GM21717 (cell line): ENCODE measurements around the gene OR10P1.
"Not testable (repeated sequence)": the region's sequence is repeated elsewhere in the genome, so short reads cannot be mapped to it uniquely, and the experiment has no call there.

Source experiments
- ATAC-seq: cut with Tn5 transposase; IDR thresholded peaks from one replicate; pipeline ENCODE4 v1.9.1; 2021; ENCODE audit warnings: mild to moderate bottlenecking, moderate library complexity; ENCODE audit not compliant: unreplicated experiment

Gene OR10P1

DNA sequence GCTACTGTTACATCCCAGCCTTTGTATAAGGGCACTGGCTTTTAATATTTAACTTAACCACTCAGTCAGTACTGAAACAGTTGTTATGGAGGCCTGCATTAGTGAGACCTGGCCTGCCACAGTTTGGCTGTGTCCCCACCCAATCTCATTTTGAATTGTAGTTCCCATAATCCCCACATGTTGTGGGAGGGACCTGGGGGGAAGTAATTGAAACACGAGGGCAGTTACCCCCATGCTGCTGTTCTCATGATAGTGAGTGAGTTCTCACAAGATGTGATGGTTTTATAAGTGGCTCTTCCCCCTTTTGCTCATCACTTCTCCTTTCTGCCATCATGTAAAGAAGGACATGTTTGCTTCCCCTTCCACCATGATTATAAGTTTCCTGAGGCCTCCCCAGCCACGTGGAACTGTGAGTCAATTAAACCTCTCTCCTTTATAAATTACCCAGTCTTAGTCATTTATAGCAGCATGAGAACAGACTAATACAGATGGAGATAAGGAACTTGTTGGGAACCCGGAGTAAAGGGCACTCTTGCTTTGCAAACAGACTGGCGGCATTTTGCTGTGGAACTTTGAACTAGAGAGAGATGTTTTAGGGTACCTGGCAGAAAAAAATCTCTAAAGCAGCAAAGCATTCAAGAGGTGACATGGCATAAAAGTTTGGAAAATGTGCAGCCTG, 14.1 kb downstream of the OR10P1 start:
- ATAC-seq, result not testable (repeated sequence)

DNA sequence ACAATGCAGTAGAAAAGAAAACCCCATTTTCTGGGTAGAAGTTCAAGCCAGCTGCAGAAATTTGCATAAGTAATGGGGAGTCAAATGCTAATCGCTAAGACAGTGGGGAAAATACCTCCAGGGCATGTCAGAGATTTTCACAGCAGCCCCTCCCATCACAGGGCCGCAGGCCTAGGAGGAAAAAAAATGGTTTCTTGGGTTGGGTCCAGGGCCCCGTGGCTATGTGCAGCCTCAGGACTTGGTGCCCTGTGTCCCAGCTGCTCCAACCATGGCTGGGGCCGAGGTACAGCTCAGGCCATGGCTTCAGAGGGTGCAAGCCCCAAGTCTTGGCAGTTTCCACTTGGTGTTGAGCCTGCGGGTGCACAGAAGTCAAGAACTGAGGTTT, 14.6 kb downstream of the OR10P1 start:
- ATAC-seq, result no peak

DNA sequence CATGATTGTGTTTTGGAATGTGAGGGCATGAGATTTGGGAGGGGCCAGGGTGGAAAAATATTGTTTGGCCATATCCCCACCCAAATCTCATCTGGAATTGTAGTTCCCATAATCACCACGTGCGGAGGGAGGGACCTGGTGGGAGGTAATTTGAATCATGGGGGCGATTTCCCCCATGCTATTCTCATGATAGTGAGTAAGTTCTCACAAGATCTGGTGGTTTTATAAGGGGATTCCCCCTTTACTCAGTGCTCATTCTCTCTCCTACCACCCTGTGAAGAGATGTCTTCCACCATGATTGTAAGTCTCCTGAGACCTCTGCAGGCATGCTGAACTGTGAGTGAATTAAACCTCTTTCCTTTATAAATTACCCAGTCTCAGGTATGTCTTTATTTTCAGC, 15.7 kb downstream of the OR10P1 start:
- no peak for ATAC-seq

DNA sequence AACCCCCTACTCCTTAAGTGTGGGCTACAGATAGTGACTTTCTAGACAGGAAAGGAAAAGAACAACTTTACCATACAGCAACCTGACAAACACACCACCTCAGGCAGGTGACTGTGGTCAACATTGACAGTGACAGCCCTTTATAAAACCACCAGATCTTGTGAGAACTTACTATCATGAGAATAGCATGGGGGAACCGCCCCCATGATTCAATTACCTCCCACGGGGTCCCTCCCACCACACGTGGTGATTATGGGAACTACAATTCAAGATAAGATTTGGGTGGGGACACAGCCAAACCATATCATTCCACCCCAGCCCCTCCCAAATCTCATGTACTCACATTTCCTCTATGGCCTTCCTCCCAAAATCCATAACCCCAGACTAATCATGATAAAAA, 16.3 kb downstream of the OR10P1 start:
- ATAC-seq, result no peak

DNA sequence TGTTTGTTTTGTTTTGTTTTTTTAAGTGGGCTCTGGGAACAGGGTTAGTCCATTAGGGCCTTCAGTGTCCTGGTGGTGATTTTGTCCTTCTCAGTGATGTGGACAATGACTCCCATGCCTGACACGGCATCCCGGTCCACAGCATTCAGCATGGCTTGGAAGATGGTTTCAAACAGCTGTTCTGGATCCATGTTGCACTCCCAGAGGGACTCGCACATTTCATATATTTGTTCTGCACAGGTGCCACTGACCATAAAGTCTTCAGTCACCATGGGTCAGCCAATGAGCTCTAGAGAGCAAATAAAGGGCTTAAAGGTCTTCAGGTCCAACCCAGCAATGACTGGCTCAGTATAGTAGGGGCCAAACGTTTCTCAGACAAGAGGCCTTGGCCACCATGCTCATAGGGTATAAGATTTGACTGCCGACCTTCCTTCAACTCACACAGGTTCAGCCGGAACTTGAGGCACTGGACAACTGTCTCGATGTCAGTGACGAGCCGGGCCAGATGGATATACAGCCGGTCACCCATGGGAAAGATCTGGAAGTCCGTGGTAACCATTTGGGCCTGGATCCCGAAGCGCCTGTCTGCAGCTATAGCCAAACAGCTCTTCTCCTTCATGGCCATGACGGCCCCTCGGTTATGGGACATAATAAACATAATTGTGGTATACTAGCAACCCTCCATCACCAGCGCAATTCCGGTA, 18.0 kb downstream of the OR10P1 start:
- ATAC-seq, result no peak

DNA sequence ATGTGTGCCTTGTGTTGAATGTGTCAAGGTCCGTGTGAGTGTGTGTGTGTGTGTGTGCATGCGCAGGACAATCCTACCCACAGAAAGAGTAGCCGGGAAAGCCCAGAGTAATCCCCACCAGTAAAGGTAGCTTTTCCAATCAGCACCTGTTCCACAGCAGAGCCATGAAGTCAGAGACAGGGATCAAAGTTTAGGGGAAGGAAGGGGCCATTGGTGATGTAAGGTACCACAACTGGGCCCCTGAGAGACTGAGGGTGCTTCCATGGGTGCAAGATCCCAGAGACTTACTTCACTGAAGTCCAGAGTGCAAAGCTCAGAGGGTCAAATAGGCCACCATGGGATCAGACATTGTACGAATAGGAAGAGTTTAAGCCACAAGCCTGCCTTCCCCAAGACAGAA, 20.5 kb downstream of the OR10P1 start:
- no peak for ATAC-seq

DNA sequence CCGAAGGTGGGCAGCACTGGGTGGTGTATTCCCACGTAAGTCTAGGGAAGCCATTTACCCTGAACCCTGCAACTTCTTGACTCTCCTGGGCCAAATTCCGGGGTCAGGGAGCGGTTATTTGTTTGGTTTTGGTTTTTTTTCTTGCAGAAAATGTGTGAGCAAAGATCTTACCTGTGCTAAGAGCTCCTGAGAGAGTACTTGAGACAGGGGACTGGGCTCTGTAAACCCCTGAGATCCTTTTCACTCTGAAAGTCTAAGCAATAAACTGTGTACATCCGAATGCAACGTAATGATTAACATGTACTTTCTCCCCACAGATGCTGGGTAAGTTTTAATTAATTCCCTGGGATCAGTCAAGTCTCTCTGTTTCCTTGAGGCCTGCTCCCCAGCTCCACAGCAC, 21.5 kb downstream of the OR10P1 start:
- no peak for ATAC-seq

DNA sequence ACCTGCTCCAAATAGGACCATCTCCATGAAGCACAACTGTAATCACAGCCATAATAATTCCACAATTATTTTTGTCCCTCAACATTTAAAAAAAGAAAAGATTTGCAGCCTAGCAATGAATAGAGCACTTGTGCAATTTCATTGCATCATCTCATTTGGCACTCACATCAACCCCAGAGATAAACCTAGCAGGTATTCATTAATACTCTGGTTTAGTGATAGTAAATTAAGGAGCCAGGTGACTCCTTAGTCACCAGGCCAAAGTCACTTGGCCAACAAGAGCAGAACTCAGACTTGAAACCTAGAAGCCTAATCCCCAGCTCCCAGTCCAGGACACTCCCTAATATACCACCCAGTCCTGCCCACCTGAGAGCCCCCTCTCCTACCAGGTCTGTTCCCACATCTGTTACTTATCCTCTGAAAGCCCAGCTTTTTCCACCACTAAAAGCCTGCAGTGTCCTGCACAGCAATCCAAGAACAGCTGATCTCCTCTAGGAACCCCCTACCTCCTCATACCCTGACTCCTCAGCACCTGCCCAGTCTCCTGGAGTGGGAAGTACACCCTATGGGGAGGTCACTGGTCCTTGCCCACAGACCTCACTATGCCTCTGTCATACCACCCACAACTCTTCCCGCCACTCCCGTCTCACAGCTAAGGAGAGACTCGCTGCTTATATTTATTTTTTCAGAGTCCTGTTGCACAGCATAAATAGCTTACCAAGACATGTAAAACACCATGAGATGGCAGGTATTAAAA, 22.1 kb downstream of the OR10P1 start:
- no peak for ATAC-seq

DNA sequence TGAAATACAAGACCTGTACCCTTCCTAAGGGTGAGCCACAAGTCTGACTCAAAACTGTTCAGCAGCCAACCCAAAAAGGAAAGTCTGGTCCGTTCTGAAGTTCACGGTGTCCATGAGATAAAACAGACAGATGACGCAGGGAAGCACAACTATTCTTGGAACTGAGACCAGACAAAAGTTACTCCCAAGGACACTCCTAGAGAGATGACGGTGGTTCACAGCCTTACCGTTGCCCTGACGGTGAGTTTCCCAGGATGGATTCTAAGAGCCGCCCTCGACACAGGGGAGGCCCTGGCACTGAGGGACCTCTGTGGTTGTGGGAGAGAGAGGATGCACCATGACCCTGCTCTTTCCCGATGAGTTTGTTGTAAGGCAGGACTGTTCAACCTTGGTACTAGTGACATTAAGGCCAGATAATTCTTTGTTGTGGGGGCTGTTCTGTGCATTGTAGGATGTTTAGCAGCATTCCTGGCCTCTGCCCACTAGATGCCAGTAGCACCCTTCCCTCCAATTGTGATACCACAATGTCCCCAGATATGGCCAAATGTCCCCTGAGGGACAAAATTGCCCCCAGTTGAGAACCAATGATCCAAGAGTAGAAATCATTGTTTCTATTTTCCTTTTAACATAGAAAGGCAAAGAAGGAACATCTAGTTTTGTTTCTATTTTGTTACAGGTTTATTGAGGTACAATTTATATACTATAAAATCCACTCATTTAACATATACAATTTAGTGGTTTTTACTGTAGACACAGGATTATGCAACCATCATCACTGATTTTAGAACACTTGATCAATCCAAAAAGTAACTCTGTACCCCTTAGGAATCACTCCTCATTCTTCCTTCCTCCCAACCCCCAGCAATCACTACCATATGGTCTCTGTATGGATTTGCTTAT, 23.0 kb downstream of the OR10P1 start:
- no peak for ATAC-seq

DNA sequence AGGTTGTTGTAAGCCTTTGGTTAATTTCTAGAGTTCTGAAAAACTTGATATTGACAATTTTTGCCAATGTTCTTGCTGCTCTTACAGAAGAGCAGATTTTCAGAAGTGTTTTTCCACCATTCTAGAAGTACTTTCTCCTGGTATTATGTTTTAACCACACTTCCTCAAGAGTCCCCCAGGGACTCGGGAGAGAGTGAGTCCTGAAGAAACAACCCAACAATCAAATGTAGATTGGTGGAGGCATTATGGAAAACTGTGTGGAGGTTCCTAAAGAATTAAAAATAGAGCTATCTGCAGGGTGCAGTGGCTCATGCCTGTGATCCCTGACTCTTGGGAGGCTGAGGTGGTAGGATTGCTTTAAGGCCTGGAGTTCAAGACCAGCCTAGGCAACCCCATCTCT, 26.7 kb downstream of the OR10P1 start:
- ATAC-seq, result no peak

DNA sequence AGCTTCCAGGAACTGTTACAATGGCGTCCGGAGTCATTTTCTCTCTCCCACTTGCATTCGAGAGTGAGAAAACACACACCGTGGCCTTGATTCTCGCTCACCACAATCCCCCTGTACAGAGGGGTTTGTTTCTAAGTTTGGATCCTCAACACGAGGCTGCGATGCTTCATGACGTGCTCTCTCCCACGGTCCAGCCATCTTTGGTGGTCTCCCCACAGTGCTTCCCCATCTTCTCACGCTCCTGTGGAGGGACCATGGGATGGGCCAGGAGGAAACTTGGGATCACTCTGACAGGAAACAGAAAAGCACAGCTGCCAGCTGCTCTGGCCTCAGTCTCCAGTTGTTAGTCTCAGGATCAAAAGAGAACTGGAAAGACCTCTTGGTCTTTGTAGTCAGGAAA, 28.1 kb downstream of the OR10P1 start:
- no peak for ATAC-seq

DNA sequence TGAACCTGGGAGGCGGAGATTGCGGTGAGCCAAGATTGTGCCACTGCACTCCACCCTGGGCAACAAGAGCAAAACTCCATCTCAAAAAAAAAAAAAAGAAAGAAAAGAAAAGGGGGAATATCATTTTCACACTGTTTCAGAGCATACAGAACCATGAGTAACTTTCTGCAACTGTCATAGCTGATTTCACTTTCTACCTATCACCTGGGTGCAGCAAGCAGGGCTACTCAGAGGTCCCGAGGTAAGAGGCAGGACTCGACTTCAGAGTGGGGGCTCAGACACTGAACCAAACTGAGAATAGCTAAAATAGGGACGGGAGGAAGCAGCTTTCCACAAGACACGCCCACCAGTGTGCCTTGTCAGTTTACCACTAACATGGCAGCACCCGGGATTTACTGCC, 29.8 kb downstream of the OR10P1 start:
- ATAC-seq, result peak; percentile 67

DNA sequence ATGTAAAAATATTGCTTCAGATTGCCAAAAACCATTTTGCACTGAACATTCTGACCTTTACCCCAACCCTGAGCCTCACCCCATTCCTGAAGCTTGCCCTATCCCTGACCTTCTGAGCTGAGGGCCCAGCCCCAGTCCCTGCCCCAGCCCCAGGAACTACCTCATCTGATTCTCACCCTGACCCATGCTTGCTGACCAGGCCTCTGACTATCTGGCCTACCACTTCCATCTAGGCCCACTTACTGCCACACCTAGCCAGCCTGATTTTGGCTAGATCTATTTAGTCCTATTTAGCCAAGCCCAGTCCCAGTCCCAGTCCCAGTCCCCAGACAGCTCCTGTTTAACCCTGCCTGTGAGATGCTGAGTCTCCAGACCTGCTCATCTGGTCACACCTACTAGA, 33.6 kb downstream of the OR10P1 start:
- ATAC-seq, result no peak

DNA sequence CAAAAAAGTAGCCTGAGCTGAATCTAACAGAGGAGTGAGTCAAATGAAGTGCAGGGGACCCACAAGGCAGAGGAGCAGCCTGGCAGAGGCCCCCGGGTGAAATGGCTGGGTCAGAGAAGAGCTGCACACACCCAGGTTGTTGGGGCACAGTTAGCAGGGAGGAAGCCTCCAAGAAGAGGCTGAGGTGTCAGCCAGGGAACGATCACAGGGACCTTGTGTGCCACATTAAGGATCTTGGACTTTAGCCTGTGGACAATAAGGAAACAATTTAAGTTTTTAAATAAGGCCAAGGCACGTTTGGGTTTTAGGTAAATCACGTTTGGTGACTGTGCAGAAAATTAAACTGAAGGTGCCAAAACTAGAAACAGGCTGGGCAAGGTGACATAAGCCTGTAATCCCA, 35.1 kb downstream of the OR10P1 start:
- no peak for ATAC-seq

DNA sequence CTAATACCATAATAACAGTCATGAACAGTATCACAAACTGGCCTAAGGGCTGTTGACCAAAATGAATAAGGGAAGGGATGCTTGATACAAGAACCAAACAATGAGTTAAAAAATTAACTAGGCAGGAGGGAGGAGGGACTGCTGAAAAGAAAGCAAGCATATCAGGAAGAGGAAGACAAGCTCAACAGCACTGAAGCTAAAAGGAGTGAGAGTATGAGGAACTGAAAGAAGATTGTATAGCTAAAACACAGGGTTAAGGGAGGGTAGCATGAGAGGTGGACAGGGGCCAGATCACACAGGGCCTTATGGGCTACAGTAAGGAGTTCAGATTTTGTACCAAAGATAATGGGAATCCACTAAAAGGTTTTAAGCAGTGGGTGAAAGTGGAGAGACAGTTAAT, 36.9 kb downstream of the OR10P1 start:
- ATAC-seq, result peak; percentile 99

DNA sequence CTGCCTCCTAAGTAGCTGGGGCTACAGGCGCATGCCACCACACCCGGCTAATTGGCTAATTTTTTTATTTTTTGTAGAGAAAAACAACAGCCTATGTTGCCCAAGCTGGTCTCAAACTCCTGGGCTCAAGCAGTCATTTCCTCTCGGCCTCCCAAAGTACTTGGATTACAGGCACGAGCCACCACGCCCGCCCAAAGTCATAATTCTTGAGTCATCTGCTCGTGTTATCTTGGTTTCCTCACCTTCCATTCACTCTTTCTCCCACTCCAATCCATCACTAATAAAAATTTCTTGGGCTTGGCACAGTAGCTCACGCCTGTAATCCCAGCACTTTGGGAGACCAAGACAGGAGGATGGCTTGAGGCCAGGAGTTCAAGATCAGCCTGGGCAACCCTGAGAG, 39.0 kb downstream of the OR10P1 start:
- no peak for ATAC-seq

DNA sequence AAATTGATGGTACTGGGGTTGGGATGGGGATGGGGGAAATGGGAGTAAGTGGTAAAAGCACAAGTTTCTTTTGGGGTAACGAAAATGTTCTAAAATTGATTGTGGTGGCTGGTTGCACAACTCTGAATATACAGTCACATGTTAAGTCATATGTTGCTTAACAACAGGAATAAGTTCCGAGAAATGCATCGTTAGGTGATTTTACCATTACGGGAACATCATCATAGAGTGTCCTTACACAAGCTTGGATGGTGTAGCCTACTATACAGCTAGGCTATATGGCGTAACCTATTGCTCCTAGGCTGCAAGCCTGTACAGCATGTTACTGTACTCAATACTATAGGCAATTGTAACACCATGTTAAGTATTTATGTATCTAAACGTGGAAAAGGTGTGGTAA, 40.0 kb downstream of the OR10P1 start:
- no peak for ATAC-seq

DNA sequence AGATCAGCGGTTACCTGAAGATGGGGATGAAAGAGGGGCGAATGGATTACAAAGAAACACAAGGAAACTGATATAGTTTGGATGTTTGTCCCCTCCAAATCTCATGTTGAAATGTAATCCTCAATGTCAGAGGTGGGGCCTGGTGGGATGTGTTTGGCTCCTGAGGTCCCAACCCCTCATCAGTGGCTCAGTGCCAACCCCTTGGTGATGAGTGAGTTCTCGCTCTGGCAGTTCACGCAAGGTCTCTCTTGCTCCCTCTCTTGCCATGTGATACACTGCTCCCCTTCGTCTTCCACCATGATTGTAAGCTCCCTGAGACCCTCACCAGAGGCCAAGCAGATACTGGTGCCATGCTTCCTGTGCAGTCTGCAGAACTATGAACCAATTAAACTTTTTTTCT, 43.0 kb downstream of the OR10P1 start:
- ATAC-seq, result no peak

DNA sequence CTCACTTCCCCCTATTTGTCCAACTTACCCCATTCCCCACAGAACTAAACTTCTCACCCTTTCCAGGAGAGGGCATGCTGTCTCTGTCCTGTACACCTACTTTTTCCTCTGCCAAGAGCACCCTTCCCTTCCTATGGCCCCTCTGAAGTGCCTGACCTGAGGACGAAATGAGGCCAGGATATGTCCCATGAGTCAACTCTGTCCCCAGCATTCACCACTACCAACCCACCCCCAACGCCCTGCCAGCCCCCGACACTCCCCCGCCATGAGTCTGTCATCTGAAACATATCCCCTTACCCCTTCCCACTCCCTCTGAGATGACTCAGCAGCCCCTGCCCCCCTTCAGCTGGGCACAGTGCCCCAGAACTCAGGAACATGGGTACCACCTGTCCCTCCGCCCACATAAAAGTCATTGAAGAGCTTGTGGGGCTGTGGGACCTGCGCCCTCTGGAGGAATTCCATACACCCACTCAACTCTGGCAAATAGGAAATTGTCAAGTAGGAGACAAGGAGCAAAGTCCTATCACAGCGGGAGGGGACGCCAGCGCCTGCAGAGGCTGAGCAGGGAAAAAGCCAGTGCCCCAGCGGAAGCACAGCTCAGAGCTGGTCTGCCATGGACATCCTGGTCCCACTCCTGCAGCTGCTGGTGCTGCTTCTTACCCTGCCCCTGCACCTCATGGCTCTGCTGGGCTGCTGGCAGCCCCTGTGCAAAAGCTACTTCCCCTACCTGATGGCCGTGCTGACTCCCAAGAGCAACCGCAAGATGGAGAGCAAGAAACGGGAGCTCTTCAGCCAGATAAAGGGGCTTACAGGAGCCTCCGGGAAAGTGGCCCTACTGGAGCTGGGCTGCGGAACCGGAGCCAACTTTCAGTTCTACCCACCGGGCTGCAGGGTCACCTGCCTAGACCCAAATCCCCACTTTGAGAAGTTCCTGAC, 44.7 kb downstream of the OR10P1 start:
- no peak for ATAC-seq
